ENCODE data around the gene WDR36. TPM values are rescaled to one million over a fixed set of nuclear protein-coding genes. Genes with fewer than 3 reads are reported as not detected.

Gene WDR36
- polyA plus RNA-seq, 1 donor (not counting 4 experiments of a cell fraction or from before 2014, with no cell fraction given) = 37.8 TPM

- Histone ChIP-seq H3K4me3 (ENCODE audit: control insufficient read depth in 2 of 3, extremely low read depth in 1 of 3, insufficient read depth in 2 of 3, low read depth in 1 of 3, low read length in 3 of 3) (peak overlapping the region in 1 of 3 experiments; percentile 6), H4K20me1 (ENCODE audit: control insufficient read depth, extremely low read depth, insufficient read depth, low read length) (no peaks in the 10 kb centered on the region), H3K79me2 (ENCODE audit: control insufficient read depth, insufficient read depth, low read length) (no peaks in the 10 kb centered on the region), H3K27me3 (ENCODE audit: control insufficient read depth, extremely low read depth, insufficient read depth, low read length) (no peaks in the 10 kb centered on the region), H3K36me3 (ENCODE audit: control insufficient read depth in 2 of 2, extremely low read depth in 1 of 2, insufficient read depth in 2 of 2, low read length in 2 of 2) (no peaks in the 10 kb centered on the region), H3K4me1 (ENCODE audit: control insufficient read depth, extremely low read depth, insufficient read depth, low read length) (peaks cover 21% of the 10 kb centered on the region), H3K9ac (ENCODE audit: control insufficient read depth, extremely low read depth, insufficient read depth, low read length) (no peak overlapping the region), H3K27ac (ENCODE audit: control insufficient read depth, insufficient read depth, low read length) (peak overlapping the region; percentile 31), H2AFZ (ENCODE audit: control insufficient read depth, low read length) (peak overlapping the region; percentile 4), H3K9me1 (ENCODE audit: control insufficient read depth, extremely low read depth, insufficient read depth, low read length) (no peaks in the 10 kb centered on the region), H3K9me3 (ENCODE audit: control insufficient read depth, low read depth, low read length) (no peaks in the 10 kb centered on the region), H3K4me2 (ENCODE audit: control insufficient read depth, extremely low read depth, insufficient read depth, low read depth, low read length) (peak overlapping the region; percentile 74)
- dilution Hi-C loops (cut with MboI; ENCODE audit: extremely low pct_ligation_motif_present, low sequenced_read_pairs) = no loop called here
- no peak for DNase-seq (ENCODE audit: low read depth, low spot score)
- FAIRE-seq = peak; percentile 49
- TF ChIP-seq EZH2 (IDR thresholded peaks at IDR 0.05; ENCODE audit: low read length) = no peak
- no peak for TF ChIP-seq CTCF (optimal IDR thresholded peaks at IDR 0.05 in 1 of 3, IDR thresholded peaks at IDR 0.05 in 1 of 3, conservative IDR thresholded peaks at IDR 0.05 in 1 of 3; ENCODE audit: extremely low read depth in 1 of 3, insufficient read depth in 2 of 3, low read length in 3 of 3)
These were observed 52.3 kb downstream of the WDR36 start for GRCh38 chr5:111144352-111144930.

GRCh38 chr5:111146053-111146452, 53.9 kb downstream of the WDR36 start:
- Histone ChIP-seq H3K27ac (ENCODE audit: control insufficient read depth, insufficient read depth, low read length) (no peak overlapping the region), H3K4me2 (ENCODE audit: control insufficient read depth, extremely low read depth, insufficient read depth, low read depth, low read length) (no peak overlapping the region), H3K9ac (ENCODE audit: control insufficient read depth, extremely low read depth, insufficient read depth, low read length) (no peak overlapping the region), H3K79me2 (ENCODE audit: control insufficient read depth, insufficient read depth, low read length) (no peaks in the 10 kb centered on the region), H3K9me1 (ENCODE audit: control insufficient read depth, extremely low read depth, insufficient read depth, low read length) (no peaks in the 10 kb centered on the region), H2AFZ (ENCODE audit: control insufficient read depth, low read length) (no peak overlapping the region), H3K4me3 (ENCODE audit: control insufficient read depth in 2 of 3, extremely low read depth in 1 of 3, insufficient read depth in 2 of 3, low read depth in 1 of 3, low read length in 3 of 3) (no peak overlapping the region), H3K4me1 (ENCODE audit: control insufficient read depth, extremely low read depth, insufficient read depth, low read length) (peaks cover 21% of the 10 kb centered on the region), H3K36me3 (ENCODE audit: control insufficient read depth in 2 of 2, extremely low read depth in 1 of 2, insufficient read depth in 2 of 2, low read length in 2 of 2) (no peaks in the 10 kb centered on the region), H4K20me1 (ENCODE audit: control insufficient read depth, extremely low read depth, insufficient read depth, low read length) (no peaks in the 10 kb centered on the region), H3K9me3 (ENCODE audit: control insufficient read depth, low read depth, low read length) (no peaks in the 10 kb centered on the region), H3K27me3 (ENCODE audit: control insufficient read depth, extremely low read depth, insufficient read depth, low read length) (no peaks in the 10 kb centered on the region)
- dilution Hi-C loops (cut with MboI; ENCODE audit: extremely low pct_ligation_motif_present, low sequenced_read_pairs) = no loop called here
- TF ChIP-seq EZH2 (IDR thresholded peaks at IDR 0.05; ENCODE audit: low read length) (no peak), CTCF (optimal IDR thresholded peaks at IDR 0.05 in 1 of 3, IDR thresholded peaks at IDR 0.05 in 1 of 3, conservative IDR thresholded peaks at IDR 0.05 in 1 of 3; ENCODE audit: extremely low read depth in 1 of 3, insufficient read depth in 2 of 3, low read length in 3 of 3) (no peak)
- DNase-seq (ENCODE audit: low read depth, low spot score) (no peak), FAIRE-seq (no peak)

All from keratinocyte (primary cell).